Sigmoid colon (tissue), 4 donors: ENCODE measurements around the gene SLC35G3.

Source experiments
- CTCF ChIP-seq, 4 experiments: fragments of 450-650 bp in 3 of 4; fragments of 200-600 bp in 1 of 4; IDR thresholded peaks; one replicate each; pipeline ENCODE4 v1.5.1; 2016 to 2019; ENCODE audit warnings: antibody characterized with exemption in 4 of 4, mild to moderate bottlenecking in 3 of 4, moderate library complexity in 2 of 4
- EP300 ChIP-seq, 4 donors: sonication (generic); formaldehyde crosslinking; IDR thresholded peaks; one replicate each; pipeline ENCODE4 v1.6.1; 2017; ENCODE audit warnings: antibody characterized with exemption in 4 of 4
- POLR2A ChIP-seq, 2 donors: fragments of 450-650 bp; IDR thresholded peaks; one replicate each; pipeline ENCODE4 v1.6.1; 2016; ENCODE audit warnings: antibody characterized with exemption in 2 of 2, mild to moderate bottlenecking in 2 of 2, moderate library complexity in 2 of 2
- POLR2AphosphoS5 ChIP-seq, 4 donors: sonication (generic); formaldehyde crosslinking; IDR thresholded peaks; one replicate each; pipeline ENCODE4 v1.6.1; 2017; ENCODE audit warnings: antibody characterized with exemption in 4 of 4

- no peak for TF ChIP-seq POLR2AphosphoS5 (IDR thresholded peaks at IDR 0.05)
- TF ChIP-seq CTCF (IDR thresholded peaks at IDR 0.05): no peak
- TF ChIP-seq POLR2A (IDR thresholded peaks at IDR 0.05): no peak
- TF ChIP-seq EP300 (IDR thresholded peaks at IDR 0.05): no peak
These were observed 8.3 kb downstream of the SLC35G3 start for GRCh38 chr17:35185849-35186248.
